GM21526 (cell line): Measurements from ENCODE around the gene DNM2.
"Not testable (repeated sequence)": the region's sequence is repeated elsewhere in the genome, so short reads cannot be mapped to it uniquely, and the experiment has no call there.

Experiments used
- ATAC-seq: cut with Tn5 transposase; IDR thresholded peaks from one replicate; pipeline ENCODE4 v1.9.1; 2021; ENCODE audit warnings: moderate library complexity; ENCODE audit not compliant: unreplicated experiment, low FRiP score

Gene DNM2

GRCh38 chr19:10717356-10718204 is at the start of gene DNM2:
Gene DNM2 (plus strand): TSS chr19:10718079. CDS start chr19:10718243, 164 bp downstream.
- peak; percentile 79 for ATAC-seq

GRCh38 chr19:10669246-10669645 is 48.6 kb upstream of the DNM2 start:
- no peak for ATAC-seq

GRCh38 chr19:10670182-10670581 is 47.7 kb upstream of the DNM2 start:
- no peak for ATAC-seq

- ATAC-seq: no peak
Observed at GRCh38 chr19:10670876-10671804, 46.7 kb upstream of the DNM2 start.

GRCh38 chr19:10671922-10672321 is 46.0 kb upstream of the DNM2 start:
- not testable (repeated sequence) for ATAC-seq

GRCh38 chr19:10675214-10675613 is 42.7 kb upstream of the DNM2 start:
- ATAC-seq: not testable (repeated sequence)

DNA sequence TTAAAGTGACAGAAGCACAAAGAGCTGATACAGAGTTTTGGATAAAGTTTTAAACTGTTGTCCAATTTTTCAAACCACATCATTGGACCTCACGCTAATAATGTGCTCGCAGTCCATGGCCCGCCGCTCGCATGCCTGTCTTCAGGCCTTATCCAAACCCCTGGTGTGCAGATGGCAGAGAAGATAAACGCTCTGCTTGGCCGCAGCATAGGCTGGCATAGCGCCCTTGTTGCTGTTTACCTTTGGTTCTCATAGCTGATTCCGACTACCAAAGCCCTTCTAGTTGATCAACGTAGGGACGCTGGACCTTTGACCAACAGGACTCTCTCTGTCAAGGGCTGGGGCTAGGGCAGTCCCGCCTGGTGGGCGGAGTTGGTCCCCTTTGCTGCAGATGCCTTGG is 40.1 kb upstream of the DNM2 start:
- ATAC-seq: no peak

DNA sequence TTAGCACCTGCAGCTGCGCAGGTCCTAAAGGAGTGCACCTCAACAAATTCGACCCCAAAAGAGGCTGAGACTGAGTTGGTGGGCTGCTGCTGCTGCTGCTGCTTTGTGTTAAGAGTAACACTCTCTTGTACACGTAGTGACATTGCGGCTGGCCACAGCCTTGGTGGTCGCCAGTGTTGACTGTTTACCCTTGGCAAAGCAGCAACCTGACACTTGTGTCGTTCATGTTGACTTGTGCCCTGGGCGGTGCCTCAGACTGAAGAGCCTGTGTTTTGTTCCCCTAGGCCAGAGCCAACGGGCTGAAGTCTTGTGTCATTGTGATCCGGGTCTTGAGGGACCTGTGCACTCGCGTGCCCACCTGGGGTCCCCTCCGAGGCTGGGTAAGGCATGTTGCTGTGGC is 39.1 kb upstream of the DNM2 start:
- ATAC-seq: no peak

GRCh38 chr19:10679743-10680142 is 38.1 kb upstream of the DNM2 start:
- no peak for ATAC-seq

DNA sequence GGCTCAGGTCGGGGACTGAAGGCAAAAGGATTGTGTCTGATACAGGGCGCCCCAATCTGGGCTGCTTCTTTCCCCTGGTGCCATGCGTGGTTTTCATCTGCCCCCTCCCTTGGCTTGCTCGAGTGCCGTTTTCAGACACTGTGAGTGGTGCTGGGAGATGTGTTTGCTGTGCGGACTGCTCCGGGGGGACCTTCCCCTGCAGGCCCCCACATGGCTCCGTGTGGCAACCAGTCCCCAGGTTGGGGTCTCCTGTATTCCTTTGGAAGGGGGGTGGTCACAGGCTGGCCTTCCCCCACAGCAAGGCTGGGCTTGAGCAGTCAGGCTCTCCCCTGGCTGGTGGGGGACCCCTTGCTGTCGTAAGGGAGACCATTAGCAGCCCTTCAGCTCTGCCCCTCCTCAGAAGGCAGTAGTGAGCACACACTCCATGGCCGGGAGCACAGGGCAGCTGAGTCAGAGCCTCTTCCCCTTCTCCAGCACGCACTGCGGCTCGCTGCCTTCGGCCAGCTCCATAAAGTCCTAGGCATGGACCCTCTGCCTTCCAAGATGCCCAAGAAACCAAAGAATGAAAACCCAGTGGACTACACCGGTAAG is 37.2 kb upstream of the DNM2 start:
- ATAC-seq: no peak

GRCh38 chr19:10681658-10682057 is 36.2 kb upstream of the DNM2 start:
- ATAC-seq: no peak

GRCh38 chr19:10682397-10683063 is 35.3 kb upstream of the DNM2 start:
- no peak for ATAC-seq

- ATAC-seq: no peak
Observed at GRCh38 chr19:10683064-10683426, 34.8 kb upstream of the DNM2 start.

- ATAC-seq: no peak
Observed at GRCh38 chr19:10683582-10683981, 34.3 kb upstream of the DNM2 start.

DNA sequence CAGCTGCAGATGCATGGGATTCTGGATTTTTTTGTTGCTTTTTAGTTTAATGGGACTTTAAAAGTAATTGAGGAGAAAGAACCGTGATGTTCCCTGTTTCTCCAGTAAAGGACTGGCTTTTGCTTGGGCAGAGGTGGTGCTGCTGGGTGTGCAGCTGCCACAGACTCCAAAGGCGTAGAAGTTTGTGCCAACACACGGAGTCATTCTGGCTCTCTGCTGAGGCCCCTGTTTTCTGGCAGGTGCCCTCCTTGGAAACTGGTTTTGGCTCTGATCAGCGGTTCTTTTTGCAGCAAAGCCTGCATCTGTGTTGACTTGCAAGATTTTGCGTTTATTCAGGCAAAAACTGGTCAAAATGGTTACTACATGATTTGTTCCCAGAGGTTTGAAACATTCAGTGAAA is 32.7 kb upstream of the DNM2 start:
- no peak for ATAC-seq

- ATAC-seq: no peak
Observed at GRCh38 chr19:10686193-10686592, 31.7 kb upstream of the DNM2 start.

GRCh38 chr19:10686661-10687517 is 31.0 kb upstream of the DNM2 start:
- ATAC-seq: no peak

DNA sequence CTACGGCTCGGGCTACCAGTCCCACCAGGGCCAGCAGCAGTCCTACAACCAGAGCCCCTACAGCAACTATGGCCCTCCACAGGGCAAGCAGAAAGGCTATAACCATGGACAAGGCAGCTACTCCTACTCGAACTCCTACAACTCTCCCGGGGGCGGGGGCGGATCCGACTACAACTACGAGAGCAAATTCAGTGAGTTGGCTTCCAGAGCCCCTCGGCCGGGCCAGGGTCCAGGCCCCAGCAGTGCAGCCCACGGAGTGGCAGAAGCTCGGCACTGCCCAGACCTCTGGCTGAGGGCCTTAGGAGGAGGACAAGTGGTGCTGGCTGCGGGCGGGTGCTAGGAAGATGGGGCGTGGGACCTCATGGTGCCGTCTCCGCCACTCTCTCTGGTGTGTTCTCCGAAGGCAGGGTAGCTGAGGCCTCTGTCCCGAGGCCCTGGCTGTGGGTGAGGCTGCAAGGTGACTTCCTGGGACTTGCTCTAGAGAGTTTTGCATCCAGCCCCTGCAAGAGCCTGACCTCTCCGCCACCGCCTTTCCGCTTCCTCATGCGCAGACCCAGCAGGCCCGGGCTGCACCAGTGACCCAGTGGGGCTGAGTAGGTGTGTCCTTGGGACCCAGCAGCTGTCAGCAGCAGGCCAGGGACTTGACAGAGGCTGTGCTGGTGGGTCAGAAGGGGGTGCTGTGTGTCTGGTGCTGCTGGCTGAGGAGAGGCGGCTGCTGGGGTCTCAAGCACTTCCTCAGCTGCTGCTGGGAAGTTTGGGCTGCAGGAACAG is 30.2 kb upstream of the DNM2 start:
- no peak for ATAC-seq
